ENCODE results near the gene TERT. TPM values are rescaled to one million over a fixed set of nuclear protein-coding genes. Genes with fewer than 3 reads are reported as not detected.
"Not testable (repeated sequence)": the region's sequence is repeated elsewhere in the genome, so short reads cannot be mapped to it uniquely, and the experiment has no call there.

Gene TERT
- total RNA-seq, 1 experiment from 2014 or later, result 6.1 TPM

DNA sequence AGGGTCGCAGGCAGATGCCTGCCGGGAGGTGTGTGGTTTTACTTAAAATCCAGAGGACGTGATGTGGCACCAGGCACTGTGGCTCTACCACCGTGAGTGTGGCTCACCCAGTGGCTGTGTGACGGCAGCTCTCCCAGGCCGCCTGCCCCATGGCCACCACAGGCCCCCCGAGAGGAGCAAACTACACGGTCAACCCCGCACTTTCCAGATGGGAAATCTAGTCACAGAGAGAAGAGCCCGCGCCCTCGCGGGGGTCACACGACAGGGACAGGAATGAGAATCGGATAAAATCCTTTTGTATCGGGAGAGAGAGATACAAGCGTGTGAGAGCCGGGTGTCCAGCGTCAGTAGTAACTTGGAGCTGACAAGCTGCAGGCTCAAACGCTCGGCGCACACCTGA is 24.4 kb downstream of the TERT start:
- Mint-ChIP-seq H3K4me3 (ENCODE audit: unreplicated experiment) (no peak overlapping the region), H3K36me3 (ENCODE audit: insufficient read depth, unreplicated experiment) (no peaks in the 10 kb centered on the region), H3K4me1 (ENCODE audit: low read depth, unreplicated experiment) (no peaks in the 10 kb centered on the region), H3K27ac (ENCODE audit: unreplicated experiment) (no peak overlapping the region), H3K9me3 (ENCODE audit: unreplicated experiment) (no peaks in the 10 kb centered on the region), H3K27me3 (ENCODE audit: insufficient read depth, unreplicated experiment) (no peaks in the 10 kb centered on the region)
- ChIA-PET CTCF (no interaction called here), POLR2A (no interaction called here)
- no TSS peak for BruUV-seq (replicated peaks)
- Histone ChIP-seq H3K4me3 (ENCODE audit: low read depth, low read length) (no peak overlapping the region), H3K4me1 (no peaks in the 10 kb centered on the region), H3K36me3 (ENCODE audit: control insufficient read depth, insufficient read depth, low read length) (no peaks in the 10 kb centered on the region), H3K27me3 (replicated peaks; ENCODE audit: control insufficient read depth, insufficient read depth, low read length) (no peaks in the 10 kb centered on the region), H3K9me3 (no peaks in the 10 kb centered on the region)
- TF ChIP-seq, protein P1, sequence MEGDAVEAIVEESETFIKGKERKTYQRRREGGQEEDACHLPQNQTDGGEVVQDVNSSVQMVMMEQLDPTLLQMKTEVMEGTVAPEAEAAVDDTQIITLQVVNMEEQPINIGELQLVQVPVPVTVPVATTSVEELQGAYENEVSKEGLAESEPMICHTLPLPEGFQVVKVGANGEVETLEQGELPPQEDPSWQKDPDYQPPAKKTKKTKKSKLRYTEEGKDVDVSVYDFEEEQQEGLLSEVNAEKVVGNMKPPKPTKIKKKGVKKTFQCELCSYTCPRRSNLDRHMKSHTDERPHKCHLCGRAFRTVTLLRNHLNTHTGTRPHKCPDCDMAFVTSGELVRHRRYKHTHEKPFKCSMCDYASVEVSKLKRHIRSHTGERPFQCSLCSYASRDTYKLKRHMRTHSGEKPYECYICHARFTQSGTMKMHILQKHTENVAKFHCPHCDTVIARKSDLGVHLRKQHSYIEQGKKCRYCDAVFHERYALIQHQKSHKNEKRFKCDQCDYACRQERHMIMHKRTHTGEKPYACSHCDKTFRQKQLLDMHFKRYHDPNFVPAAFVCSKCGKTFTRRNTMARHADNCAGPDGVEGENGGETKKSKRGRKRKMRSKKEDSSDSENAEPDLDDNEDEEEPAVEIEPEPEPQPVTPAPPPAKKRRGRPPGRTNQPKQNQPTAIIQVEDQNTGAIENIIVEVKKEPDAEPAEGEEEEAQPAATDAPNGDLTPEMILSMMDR (IDR thresholded peaks at IDR 0.05; ENCODE audit: insufficient read depth in 1 of 2, low read depth in 1 of 2, low read length in 1 of 2, severe bottlenecking in 1 of 2, unreplicated experiment in 1 of 2), result no peak
- intact Hi-C loops (cut with micrococcal nuclease; ENCODE audit: unreplicated experiment), result no loop called here
- no peak for DNase-seq

DNA sequence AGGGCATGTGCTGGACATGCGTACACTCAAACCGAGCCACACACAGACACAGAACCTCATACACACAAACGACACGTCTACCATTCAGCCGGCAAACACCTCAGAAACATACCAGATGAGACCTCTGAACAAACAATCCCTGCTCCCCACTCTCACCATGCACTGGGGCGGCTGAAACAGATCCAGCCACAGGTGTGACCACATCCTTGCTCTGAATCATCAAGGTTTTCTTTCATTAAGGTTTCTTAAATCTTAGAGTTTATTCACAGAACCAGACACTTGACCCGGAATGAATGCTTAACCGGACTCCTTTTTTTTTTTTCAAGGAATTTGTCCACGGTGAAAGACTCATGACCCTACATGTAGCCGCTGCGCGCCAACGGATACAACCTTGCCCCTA is 26.2 kb downstream of the TERT start:
- ChIA-PET CTCF (no interaction called here), POLR2A (no interaction called here)
- Histone ChIP-seq H3K4me3 (ENCODE audit: low read depth, low read length) (no peak overlapping the region), H3K9me3 (no peaks in the 10 kb centered on the region), H3K27me3 (replicated peaks; ENCODE audit: control insufficient read depth, insufficient read depth, low read length) (no peaks in the 10 kb centered on the region), H3K36me3 (ENCODE audit: control insufficient read depth, insufficient read depth, low read length) (no peaks in the 10 kb centered on the region), H3K4me1 (no peaks in the 10 kb centered on the region)
- Mint-ChIP-seq H3K4me1 (ENCODE audit: low read depth, unreplicated experiment) (no peaks in the 10 kb centered on the region), H3K27ac (ENCODE audit: unreplicated experiment) (no peak overlapping the region), H3K9me3 (ENCODE audit: unreplicated experiment) (no peaks in the 10 kb centered on the region), H3K27me3 (ENCODE audit: insufficient read depth, unreplicated experiment) (no peaks in the 10 kb centered on the region), H3K36me3 (ENCODE audit: insufficient read depth, unreplicated experiment) (no peaks in the 10 kb centered on the region), H3K4me3 (ENCODE audit: unreplicated experiment) (no peak overlapping the region)
- intact Hi-C loops (cut with micrococcal nuclease; ENCODE audit: unreplicated experiment), result no loop called here
- DNase-seq, result no peak
- no TSS peak for BruUV-seq (replicated peaks)
- TF ChIP-seq, protein P1 (IDR thresholded peaks at IDR 0.05; ENCODE audit: insufficient read depth in 1 of 2, low read depth in 1 of 2, low read length in 1 of 2, severe bottlenecking in 1 of 2, unreplicated experiment in 1 of 2), result no peak

DNA sequence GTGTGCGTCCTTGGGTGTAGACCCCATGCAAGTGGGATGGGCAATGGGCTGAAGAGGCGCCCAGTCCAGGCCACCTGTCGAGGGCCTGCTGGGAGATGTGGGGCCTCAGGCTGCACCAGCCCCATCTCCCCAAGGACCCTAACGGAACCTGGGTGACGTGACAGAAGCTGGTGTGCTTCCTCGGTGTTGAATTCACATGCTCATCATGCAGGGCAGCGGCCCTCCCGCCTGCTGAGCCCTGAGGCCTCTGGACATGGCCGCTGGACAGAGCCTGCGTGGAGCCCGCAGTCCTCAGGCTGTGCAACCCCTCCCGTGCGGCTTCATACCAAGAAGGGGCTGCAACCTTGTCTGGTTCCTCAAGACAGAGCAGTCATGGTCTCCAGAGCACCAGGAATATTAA is 26.8 kb downstream of the TERT start:
- intact Hi-C loops (cut with micrococcal nuclease; ENCODE audit: unreplicated experiment), result no loop called here
- Histone ChIP-seq H3K4me3 (ENCODE audit: low read depth, low read length) (no peak overlapping the region), H3K36me3 (ENCODE audit: control insufficient read depth, insufficient read depth, low read length) (no peaks in the 10 kb centered on the region), H3K27me3 (replicated peaks; ENCODE audit: control insufficient read depth, insufficient read depth, low read length) (no peaks in the 10 kb centered on the region), H3K4me1 (no peaks in the 10 kb centered on the region), H3K9me3 (no peaks in the 10 kb centered on the region)
- no TSS peak for BruUV-seq (replicated peaks)
- Mint-ChIP-seq H3K27ac (ENCODE audit: unreplicated experiment) (no peak overlapping the region), H3K9me3 (ENCODE audit: unreplicated experiment) (no peaks in the 10 kb centered on the region), H3K36me3 (ENCODE audit: insufficient read depth, unreplicated experiment) (no peaks in the 10 kb centered on the region), H3K4me1 (ENCODE audit: low read depth, unreplicated experiment) (no peaks in the 10 kb centered on the region), H3K27me3 (ENCODE audit: insufficient read depth, unreplicated experiment) (no peaks in the 10 kb centered on the region), H3K4me3 (ENCODE audit: unreplicated experiment) (no peak overlapping the region)
- TF ChIP-seq, protein P1 (IDR thresholded peaks at IDR 0.05; ENCODE audit: insufficient read depth in 1 of 2, low read depth in 1 of 2, low read length in 1 of 2, severe bottlenecking in 1 of 2, unreplicated experiment in 1 of 2), result no peak
- CTCF ChIA-PET, result no interaction called here
- DNase-seq, result no peak
- POLR2A ChIA-PET, result no interaction called here

DNA sequence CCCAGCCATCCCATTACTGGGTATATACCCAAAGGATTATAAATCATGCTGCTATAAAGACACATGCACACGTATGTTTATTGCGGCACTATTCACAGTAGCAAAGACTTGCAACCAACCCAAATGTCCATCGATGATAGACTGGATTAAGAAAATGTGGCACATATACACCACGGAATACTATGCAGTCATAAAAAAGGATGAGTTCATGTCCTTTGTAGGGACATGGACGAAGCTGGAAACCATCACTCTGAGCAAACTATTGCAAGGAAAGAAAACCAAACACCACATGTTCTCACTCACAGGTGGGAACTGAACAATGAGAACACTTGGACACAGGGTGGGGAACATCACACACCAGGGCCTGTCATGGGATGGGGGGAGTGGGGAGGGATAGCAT is 27.4 kb downstream of the TERT start:
- H3K9me3 Mint-ChIP-seq (ENCODE audit: unreplicated experiment); H3K36me3 ChIP-seq (ENCODE audit: control insufficient read depth, insufficient read depth, low read length); H3K4me1 Mint-ChIP-seq (ENCODE audit: low read depth, unreplicated experiment); DNase-seq; H3K27ac Mint-ChIP-seq (ENCODE audit: unreplicated experiment); H3K9me3 ChIP-seq; H3K4me3 Mint-ChIP-seq (ENCODE audit: unreplicated experiment); CTCF ChIA-PET; intact Hi-C loops (cut with micrococcal nuclease; ENCODE audit: unreplicated experiment); H3K4me1 ChIP-seq; H3K36me3 Mint-ChIP-seq (ENCODE audit: insufficient read depth, unreplicated experiment); H3K27me3 Mint-ChIP-seq (ENCODE audit: insufficient read depth, unreplicated experiment); POLR2A ChIA-PET; BruUV-seq (replicated peaks); H3K27me3 ChIP-seq (replicated peaks; ENCODE audit: control insufficient read depth, insufficient read depth, low read length); H3K4me3 ChIP-seq (ENCODE audit: low read depth, low read length): not testable (repeated sequence)

Data from Caco-2 (cell line).